NCI-H1092 (cell line): ENCODE measurements around the gene RASSF3.
"Not testable (repeated sequence)": the region's sequence is repeated elsewhere in the genome, so short reads cannot be mapped to it uniquely, and the experiment has no call there.

Source experiments
- DNase-seq: peaks from one replicate; lab custom pipeline; 2025; lab: John Stamatoyannopoulos, UW

Gene RASSF3

DNA sequence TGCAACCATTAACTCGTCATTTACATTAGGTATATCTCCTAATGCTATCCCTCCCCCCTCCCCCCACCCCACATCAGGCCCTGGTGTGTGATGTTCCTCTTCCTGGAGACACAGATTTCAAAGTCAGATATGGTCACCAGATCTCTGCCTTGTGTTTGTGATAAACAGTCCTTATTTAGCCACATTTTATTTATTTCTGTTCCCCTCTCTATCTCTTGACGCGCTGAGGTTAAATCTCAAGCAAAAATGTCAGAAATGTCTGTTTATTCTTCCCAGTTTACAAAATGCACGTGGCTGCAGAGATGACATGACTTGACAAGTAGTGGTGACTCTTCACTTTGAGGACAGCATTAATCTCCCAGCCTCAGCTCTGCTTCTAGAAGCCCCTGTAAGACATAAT, 11.5 kb upstream of the RASSF3 start:
- DNase-seq, result no peak

DNA sequence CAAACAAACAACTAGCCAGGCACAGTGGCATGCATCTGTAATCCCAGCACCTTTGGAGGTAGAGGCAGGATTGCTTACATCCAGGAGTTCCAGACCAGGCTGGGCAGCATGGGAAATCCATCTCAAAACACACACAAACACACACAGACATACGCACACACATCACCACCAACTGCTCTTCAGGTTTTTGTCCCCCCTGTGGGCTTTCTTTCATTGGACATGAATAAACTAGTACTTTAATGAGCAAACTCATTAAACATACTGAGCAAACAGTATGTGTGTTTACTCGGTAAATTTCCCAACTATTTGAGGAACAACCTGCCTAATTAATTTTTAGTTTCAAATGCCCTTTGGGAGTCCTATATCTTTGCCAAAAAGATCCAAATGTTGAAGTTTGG, 10.1 kb upstream of the RASSF3 start:
- DNase-seq, result peak; percentile 39

GRCh38 chr12:64603183-64603841, 7.0 kb upstream of the RASSF3 start:
- DNase-seq, result no peak

- no peak for DNase-seq
Measured at GRCh38 chr12:64608901-64609535, 1.3 kb upstream of the RASSF3 start.

DNA sequence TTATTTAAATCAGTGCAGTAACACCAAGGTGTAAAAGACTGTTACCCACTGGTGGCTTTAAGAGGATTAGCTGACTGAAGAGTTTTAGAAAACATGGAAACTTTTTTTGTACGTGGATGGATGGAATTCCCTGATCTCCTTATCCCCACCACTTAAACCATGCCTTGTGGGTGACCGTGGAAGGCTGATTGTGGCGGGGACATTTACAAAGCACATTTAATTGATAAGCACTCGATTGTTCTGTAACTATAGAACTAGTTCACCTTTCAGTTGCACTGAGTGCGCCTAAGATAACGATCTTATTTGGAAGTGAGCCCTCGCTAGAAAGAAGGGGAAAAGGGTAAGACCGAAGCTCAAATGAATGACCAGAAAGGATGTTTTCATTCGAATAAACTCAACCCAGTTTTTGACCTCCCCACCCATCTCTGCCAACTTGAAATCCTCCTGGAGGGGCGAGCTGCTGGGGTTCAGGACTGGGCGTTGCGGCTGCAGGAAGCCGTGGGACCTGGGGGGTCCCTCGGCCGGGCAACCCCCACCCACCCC, 688 bp upstream of the RASSF3 start:
- no peak for DNase-seq

- no peak for DNase-seq
Measured at GRCh38 chr12:64610660-64611340, 505 bp downstream of the RASSF3 start.

DNA sequence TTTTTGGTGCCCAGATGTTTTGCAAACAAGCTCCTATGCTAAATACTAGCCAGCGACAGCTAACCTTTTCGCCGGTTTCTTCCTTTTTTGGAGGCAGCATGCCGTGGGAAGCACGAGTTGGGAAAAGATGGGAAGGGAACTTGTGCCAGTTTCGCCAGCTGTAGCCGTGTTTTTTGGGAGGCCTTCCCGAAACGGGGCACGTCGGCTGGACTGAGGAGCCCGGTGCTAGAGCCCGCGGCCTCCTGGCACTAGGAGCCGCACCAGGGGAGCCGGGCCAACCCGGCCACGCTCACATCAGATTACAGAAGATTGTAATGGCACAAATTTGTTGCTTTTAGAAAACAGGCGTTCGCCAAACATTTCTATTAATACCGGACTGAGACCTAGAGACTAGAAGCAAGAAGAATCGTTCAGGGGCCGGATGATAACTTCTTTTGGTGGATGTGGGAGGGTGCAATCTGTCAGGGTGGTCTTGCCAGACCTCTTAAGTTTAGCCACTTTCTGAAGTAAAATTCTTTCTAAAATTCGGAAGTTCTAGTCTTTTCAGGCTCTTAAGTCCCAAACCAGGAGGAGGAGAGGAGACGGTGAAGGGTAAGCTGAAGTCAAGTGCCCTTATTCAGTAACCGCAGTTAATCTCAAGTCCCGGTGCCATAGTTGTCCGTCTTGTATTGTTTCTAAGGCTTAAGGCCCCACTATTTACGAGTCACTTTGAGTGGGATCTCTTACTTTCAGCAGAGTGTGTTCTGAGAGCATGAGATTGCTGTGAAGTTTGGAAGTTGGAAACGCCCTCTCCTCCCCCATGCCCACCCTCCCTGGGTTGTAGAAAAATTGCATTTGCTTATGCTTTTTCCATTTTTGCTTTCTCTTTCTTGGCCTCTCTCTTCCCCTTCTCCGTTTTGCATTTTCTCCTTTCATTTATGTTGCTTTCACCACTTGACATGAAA, 1.3 kb downstream of the RASSF3 start:
- no peak for DNase-seq

GRCh38 chr12:64612843-64613242, 2.5 kb downstream of the RASSF3 start:
- DNase-seq, result no peak

- DNase-seq, result not testable (repeated sequence)
Measured at GRCh38 chr12:64613775-64614398, 3.6 kb downstream of the RASSF3 start.

DNA sequence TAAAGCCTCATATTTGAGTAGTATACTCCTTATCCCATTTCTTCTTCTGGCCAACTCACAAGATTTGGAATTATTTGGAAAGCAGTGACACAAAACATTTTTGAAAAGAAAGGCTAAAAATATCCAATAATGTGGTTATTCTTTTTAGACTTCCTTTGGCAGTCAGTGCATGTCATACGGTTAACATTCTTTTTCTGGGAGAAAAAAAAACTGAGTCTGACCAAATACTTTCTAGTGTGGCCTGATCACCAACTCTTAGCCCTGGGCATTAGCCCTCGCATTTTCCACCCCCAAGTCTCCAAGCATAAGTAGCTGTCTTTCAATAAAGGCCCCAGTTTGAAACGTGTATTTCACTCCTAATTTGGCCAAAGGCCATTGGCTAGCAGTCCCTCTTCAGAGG, 5.9 kb downstream of the RASSF3 start:
- DNase-seq, result no peak

DNA sequence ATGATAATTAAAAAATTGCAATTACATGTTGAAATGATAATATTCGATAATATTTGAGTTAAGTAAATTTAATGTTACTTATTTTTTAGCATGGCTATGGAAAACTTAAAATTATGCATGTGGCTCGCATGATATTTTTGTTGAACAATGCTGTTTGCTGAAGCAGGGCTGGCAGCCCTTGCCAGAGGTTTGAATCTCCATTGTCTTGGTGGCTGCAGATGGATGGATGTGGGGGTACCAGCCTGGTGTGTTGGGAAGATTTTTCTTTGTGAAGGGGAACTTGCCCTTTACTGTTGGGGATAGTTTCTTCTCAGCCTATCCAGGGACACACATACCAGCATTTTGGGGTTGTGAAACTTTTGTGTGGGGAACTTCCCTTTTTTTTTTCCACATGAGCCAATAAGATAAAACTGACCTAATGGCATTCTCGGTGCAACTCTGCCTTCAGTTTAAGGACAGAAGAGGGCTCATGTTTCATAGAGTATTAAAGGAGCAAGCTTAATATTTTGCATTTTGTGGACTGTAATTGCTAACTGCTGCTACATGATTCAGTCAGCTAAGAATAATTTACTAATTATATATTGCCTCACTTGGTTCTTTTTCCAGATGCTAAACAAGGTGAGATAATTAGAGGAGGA, 8.8 kb downstream of the RASSF3 start:
- no peak for DNase-seq

DNA sequence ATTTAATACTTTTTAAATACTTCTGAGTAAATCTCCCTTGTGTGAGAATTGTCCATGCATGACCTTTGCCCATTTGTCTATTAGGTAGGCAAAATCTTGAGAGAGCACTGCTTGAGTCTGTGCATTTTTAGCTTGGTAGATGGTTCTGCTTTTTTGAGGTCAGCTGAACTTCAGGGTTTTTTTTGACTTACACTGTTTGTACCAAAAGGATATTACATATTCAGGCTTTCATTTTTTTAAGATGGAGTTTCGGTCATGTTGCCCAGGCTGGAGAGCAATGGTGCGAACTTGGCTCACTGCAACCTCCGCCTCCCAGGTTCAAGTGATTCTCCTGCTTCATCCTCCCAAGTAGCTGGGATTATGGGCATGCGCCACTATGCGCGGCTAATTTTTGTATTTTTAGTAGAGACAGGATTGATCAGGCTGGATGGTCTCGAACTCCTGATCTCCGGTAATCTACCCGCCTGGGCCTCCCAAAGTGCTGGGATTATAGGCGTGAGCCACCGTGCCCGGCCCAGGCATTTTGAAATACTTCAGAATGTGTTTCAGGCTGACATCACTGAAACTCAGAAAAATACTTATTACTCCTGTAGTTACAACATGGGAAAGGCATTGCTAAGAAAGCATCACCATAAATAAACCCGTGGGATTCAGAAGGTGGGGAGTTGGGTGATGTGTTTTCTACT, 11.1 kb downstream of the RASSF3 start:
- DNase-seq, result no peak

- DNase-seq, result no peak
Measured at GRCh38 chr12:64624035-64624434, 13.7 kb downstream of the RASSF3 start.

DNA sequence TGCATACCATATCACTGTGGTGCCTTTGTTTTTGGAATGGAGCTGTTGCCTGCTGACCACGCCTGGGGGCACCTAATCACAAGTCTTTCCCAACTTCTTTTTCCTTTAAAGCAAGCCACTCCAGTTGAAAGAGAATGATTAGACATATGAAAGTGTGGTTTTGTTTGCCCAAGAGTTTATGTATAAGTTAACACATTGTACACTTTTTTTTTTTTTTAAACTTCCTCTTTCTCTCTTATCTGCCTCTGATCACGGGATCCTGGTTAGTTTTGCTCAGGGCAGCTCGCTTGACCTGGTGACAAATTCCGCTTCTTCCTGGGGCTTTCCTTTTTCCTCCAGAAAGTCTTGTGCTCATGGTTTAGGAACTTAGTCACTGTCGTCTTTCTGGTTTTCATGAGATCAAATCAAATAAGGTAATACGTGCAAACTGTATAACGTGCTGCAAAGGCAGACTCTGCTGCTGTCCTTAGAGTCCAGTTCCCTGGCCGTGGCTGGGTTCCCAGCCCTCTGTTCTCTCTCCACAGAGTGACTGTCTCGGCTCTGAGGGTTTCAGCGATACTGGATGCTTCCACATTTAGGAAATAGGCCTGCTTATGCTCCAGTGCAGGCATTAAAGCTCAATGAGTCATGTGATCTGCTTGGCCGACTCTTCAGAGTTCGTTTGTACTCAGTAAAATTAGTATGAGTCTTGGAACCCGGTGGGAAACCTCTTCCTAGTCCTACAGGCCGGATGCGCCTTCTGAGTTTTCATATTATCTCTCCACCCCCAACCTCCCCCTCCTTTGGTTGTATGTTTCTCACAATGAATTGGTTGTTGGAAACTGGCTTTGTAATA, 15.2 kb downstream of the RASSF3 start:
- DNase-seq, result no peak

- not testable (repeated sequence) for DNase-seq
Measured at GRCh38 chr12:64626588-64626987, 16.3 kb downstream of the RASSF3 start.

DNA sequence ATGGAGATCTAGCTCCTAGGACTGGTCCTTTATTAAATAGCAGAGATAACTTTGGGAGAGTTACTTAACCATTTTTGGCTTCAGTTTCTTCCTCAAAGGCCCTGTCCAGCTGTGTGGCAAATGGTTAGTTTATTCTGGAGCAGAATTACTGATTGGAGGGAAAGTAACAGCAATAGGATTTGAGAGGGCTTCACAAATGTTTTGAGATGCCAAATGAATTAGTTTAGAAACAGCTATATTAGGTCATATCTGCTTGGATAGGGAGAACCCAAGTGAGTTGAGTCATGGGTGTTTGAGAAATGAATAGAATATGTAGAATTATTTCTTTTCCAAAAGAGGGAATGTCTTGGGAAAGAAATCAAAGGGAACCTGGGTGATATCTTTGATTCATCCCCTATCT, 17.5 kb downstream of the RASSF3 start:
- no peak for DNase-seq

DNA sequence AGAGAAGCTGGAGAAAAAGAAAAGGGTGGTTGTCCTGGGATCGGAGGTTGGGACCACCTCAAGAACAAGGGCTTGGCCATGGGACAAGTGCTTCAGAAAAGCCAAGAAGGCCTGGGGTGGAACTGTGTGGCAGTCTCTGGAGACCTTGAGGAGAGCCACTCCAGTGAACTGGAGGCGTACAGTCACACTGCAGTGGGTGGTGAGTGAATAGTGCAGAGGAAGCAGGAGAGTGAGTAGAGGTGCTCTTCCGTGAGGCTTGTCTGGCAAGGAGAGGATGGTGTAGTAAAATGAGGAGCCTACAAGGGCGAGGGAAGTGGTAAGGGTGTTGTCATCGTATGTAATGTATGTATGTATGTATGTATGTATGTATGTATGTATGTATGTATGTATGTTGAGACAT, 20.9 kb downstream of the RASSF3 start:
- no peak for DNase-seq

- no peak for DNase-seq
Measured at GRCh38 chr12:64633011-64633939, 23.0 kb downstream of the RASSF3 start.
